Measurements from ENCODE around the gene SHISA4.
"Not testable (repeated sequence)": the region's sequence is repeated elsewhere in the genome, so short reads cannot be mapped to it uniquely, and the experiment has no call there.

SHISA4 gene

GRCh38 chr1:201895913-201896807, 7.5 kb downstream of the SHISA4 start:
- FAIRE-seq (peak; percentile 98), DNase-seq (ENCODE audit: insufficient read length, low spot score) (peak; percentile 91)

DNA sequence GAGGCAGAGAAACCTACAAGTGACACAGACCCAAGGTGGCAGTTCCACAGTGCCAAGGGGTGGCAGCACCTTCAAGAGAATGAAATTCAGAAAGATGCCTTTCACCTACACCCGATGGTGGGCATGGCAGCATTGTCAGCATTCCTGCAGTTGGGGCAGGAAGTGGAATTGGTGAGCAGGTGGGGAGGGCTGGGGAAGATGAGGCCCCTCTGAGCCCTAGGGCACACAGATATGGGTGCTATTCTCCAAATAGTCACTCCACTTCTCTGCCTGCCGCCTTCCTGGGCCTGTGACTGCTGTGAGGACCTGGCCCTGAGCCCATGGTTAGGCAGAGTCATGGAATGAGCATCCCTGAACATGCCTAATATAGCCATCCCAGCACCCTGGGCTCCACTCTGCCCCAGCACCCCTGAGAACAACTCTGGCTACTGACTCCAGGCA, 8.3 kb downstream of the SHISA4 start:
- no peak for FAIRE-seq
- no peak for DNase-seq (ENCODE audit: insufficient read length, low spot score)

DNA sequence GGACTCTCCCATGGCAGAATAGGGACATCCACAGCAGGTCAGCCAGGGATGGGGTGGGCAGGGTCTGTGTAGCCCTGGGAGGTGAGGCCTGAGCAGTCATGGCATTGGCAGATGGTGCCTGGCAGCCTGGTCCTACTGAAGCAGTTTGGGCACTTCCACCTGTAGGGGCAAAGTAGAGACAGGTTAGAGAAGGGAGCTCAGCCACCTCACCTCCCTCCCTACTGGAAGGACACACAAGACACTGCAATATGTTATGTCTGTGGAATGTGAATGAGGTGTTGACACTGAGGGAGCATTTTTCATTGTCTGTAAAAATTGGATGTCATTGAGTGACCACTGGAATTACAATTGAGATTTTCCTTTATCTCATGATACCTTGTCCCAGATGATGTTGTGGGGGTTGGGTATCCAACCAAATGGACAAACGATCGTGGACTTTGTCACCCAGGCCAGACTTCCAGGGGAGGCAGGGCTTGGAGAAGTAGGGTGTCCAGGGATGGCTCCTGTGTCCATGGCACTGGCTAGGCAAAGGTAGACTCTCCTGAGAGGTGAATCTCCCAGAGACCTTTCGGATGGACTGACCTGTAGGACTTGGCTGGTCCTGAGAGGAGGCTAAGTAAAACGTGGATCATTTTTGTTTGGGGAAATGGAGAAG, 9.7 kb downstream of the SHISA4 start:
- no peak for FAIRE-seq
- no peak for DNase-seq (ENCODE audit: insufficient read length, low spot score)

- FAIRE-seq (no peak), DNase-seq (ENCODE audit: insufficient read length, low spot score) (no peak)
Measured at GRCh38 chr1:201898992-201899391, 10.3 kb downstream of the SHISA4 start.

- FAIRE-seq (no peak), DNase-seq (ENCODE audit: insufficient read length, low spot score) (no peak)
Measured at GRCh38 chr1:201899683-201900429, 11.2 kb downstream of the SHISA4 start.

DNA sequence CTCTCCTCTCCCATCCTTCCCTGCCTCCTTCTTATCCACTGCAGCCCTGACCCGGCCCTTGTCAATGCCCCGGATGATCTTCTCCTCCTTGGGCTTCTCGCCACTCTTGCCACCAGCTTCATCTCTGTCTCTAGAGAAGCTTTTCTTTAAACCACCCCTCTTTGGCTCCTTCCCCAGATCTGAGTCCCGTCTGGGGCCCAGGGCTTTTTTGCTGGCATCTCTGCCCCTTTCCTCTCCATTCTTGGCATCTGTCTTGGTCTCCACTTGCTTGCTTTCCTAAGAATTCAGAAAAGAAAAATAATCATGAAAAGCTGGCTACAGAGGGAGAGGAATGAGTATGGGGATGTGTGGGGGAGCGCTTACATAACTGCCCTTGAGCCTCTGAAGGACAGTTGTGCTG, 11.8 kb downstream of the SHISA4 start:
- no peak for FAIRE-seq
- no peak for DNase-seq (ENCODE audit: insufficient read length, low spot score)

- not testable (repeated sequence) for DNase-seq (ENCODE audit: insufficient read length, low spot score); FAIRE-seq
Measured at GRCh38 chr1:201901036-201901435, 12.3 kb downstream of the SHISA4 start.

DNA sequence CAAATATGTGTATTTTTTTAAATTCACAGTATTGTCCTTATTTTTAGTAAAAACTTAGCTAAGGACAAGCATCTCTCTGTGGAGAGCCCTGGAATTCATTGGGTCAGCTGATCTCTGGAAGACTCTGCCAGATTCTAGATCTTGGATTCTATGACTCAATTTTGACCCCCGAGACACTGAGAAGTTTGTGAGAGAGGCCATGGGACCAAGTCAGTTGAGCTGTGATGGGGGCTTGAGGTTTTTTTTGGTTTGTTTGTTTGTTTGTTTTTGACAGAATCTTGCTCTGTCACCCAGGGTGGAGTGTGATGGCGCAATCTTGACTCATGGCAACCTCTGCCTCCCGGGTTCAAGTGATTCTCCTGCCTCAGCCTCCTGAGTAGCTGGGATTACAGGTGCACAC, 13.5 kb downstream of the SHISA4 start:
- DNase-seq (ENCODE audit: insufficient read length, low spot score) (no peak), FAIRE-seq (no peak)

GRCh38 chr1:201903135-201903534, 14.4 kb downstream of the SHISA4 start:
- FAIRE-seq (no peak), DNase-seq (ENCODE audit: insufficient read length, low spot score) (no peak)

- FAIRE-seq (no peak), DNase-seq (ENCODE audit: insufficient read length, low spot score) (no peak)
Measured at GRCh38 chr1:201904579-201904978, 15.9 kb downstream of the SHISA4 start.

DNA sequence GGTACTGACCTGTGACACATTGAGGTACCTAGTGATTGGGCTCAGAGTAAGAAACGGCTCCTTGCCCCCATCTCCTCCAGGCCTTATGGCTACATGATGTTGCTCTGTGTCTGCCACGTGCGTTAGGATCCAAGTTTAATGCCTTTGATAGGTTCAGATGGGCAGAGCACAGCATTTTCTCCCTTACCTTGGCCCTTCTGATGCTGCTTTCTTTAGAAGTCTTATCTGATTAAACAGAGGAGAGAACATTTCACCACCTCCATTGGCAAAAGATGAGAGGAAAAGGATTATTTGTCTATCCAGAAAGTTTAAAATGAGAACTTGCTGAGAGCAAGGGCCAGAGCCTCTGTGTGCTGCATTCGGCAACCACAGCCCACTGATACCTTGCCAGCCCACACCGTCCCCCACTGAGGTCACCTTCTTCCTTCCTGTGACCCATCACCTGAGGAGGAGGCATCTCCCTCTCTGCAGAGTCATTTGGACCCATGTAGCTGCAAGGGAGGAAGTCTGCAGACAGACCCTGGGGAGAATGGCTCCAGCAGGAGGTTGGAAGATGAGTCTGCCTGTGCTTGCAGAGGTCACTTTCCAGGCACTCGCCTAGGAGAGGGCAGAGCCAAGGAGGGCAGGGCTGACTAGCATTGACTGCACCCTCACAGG, 16.7 kb downstream of the SHISA4 start:
- FAIRE-seq (no peak), DNase-seq (ENCODE audit: insufficient read length, low spot score) (no peak)

DNA sequence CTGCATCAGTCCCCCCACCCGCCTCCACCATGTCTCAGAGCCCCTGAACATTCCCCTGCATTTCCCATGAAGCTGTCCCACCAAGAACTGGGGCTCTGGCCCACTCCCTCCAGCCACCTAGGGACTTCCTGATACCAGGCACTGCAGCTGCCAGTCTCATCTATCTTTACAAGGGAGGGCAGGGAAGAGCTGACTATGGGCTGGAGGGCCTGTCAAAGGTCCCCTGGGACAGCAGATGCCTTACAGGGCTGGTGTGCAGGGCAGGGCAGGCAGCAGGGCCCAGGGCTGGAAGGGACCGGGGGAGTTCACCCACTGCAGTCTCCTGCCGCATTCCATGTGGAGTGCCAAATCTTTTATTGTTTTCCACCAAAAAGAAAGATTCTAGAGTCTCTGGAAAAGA, 17.6 kb downstream of the SHISA4 start:
- FAIRE-seq: no peak
- no peak for DNase-seq (ENCODE audit: insufficient read length, low spot score)

GRCh38 chr1:201907621-201908020, 18.9 kb downstream of the SHISA4 start:
- DNase-seq (ENCODE audit: insufficient read length, low spot score): no peak
- no peak for FAIRE-seq

GRCh38 chr1:201911826-201912571, 23.3 kb downstream of the SHISA4 start:
- no peak for DNase-seq (ENCODE audit: insufficient read length, low spot score)
- FAIRE-seq: no peak

GRCh38 chr1:201912832-201913231, 24.1 kb downstream of the SHISA4 start:
- FAIRE-seq (no peak), DNase-seq (ENCODE audit: insufficient read length, low spot score) (no peak)

DNA sequence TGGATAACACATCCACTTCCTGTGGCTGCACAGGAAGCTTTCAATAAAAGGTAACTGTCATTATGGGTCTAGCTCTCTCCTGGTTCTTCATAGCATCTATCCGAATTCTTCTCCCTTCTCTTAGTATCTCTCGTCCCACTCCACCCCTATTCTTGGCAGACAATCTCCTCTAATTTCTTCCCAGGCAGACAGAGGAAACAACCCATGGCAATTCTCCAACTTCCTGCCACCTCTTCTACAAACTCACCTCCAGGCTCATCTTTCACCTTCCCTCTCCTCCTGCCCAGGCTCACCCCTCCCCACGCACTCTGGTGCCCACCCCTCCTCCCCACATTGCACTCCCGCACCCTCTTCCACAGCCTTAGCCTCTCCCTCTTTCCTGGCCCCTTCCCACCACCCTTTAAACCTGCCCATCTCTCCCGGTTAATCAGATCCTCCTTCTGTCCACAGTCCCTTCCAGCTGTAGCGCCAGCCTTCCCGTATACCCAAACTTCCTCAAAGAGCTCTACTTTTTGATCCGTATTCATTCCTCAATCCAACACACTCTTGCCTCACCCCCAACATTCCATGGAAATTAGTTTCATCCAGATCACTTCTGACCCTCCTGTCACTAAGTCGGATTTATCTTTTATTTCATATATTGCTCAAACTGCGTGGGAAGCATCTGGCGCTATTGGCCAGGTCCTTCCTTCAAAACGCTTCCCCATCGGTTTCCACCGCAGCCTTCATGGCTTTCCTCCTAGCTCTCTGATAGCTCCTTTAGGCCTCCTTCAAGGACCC, 25.9 kb downstream of the SHISA4 start:
- DNase-seq (ENCODE audit: insufficient read length, low spot score): no peak

DNA sequence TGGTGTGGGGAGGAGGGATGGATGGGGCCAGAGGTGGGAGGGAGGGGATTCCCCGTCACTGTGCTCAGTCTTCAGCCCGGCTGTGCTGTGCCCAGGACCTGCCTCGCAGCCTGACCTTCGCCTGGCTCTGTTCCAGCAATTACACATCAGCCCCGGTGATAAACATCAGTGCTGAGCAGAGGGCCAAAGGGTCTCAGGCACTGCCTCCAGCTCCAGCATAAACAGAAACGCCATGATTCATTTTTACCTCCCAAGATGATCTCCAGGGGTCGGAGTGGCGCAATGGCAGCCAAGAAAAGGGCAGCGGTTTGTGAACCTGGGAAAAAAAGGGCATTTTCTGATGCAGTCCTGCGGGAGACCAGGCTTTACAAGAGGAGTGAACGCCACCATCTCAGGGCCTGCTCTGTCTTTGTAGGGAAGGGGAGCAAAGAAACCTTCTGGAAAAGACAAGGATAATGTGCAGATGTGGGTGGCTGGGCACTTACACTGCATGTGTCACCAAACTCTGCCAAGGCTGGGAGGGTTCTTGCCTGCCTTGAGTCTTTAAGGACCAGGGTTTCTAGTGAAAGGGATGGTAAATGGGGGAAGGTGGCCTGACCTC, 28.1 kb downstream of the SHISA4 start:
- no peak for FAIRE-seq
- no peak for DNase-seq (ENCODE audit: insufficient read length, low spot score)

More for the DNA sequence above, 25.9 kb downstream of the SHISA4 start:
- no peak for FAIRE-seq

DNA sequence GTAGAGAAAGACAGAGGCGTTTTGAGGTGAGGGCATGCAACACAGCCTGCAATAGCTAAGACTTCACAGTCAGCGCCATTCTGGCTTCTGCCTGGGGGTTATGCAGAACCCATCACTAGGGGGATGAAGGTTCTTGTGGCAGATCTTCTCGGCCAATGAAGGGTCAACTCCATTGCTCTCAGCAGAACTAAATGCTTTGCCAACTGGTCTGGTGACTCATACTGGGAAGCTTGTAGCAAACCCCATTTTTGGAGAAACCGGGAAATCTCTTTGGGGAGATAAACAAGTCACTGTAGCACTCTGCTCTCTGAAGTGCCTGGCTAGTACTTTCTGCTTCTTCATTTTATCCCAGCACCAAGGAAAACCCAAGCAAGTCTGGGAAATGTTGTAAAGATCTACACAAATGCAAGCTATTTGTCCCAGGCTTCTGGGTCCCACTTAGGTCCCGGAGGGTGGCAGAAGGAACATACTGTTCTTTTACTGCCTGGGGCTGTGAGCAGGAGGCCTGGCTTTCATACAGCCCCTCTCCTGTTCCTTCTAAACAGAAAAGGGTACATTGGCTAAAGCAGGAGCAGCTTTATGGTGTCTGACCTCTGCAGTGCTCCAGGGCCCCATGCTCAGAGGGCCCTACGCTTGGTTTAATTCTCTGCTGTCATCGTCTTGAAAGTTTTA, 28.8 kb downstream of the SHISA4 start:
- FAIRE-seq: no peak
- no peak for DNase-seq (ENCODE audit: insufficient read length, low spot score)

Data from GM19239 (cell line).